Natural killer cell (primary cell): ENCODE data around the gene MYO16. TPM values are rescaled to one million over a fixed set of nuclear protein-coding genes. Genes with fewer than 3 reads are reported as not detected.

Source experiments
- ATAC-seq, 3 donors: fragments of 150-1000 bp in 2 of 3; fragments of 200-7000 bp in 1 of 3; cut with Tn5 transposase; 1 replicate in 1 of 3; 2 replicates in 2 of 3; pipeline ENCODE4 v1.10.0; 2021; ENCODE audit warnings: mild to moderate bottlenecking in 2 of 3, moderate library complexity in 2 of 3
- DNase-seq, 2 donors: peaks; one replicate each; pipeline versions ENCODE4 v3.0.0 to v3.0.0-alpha.2; 2013 to 2021; ENCODE audit warnings: mixed read lengths in 1 of 2
- H3K27ac ChIP-seq: one replicate; pipeline ENCODE4 v1.5.1; 2013; ENCODE audit warnings: mild to moderate bottlenecking, low read length
- H3K27me3 ChIP-seq: one replicate; pipeline ENCODE4 v1.6.1; 2013; ENCODE audit warnings: low read length; ENCODE audit not compliant: control insufficient read depth, insufficient read depth
- H3K36me3 ChIP-seq: one replicate; pipeline ENCODE4 v1.6.1; 2013; ENCODE audit warnings: low read length; ENCODE audit not compliant: control insufficient read depth, insufficient read depth
- H3K4me1 ChIP-seq: one replicate; pipeline ENCODE4 v1.6.1; 2013; ENCODE audit warnings: low read length; ENCODE audit not compliant: control insufficient read depth, insufficient read depth
- H3K4me3 ChIP-seq: one replicate; pipeline ENCODE4 v1.5.1; 2013; ENCODE audit warnings: low read length
- H3K9me3 ChIP-seq: one replicate; pipeline ENCODE4 v1.6.1; 2013; ENCODE audit warnings: low read length; ENCODE audit not compliant: control insufficient read depth, insufficient read depth
- H3K27ac Mint-ChIP-seq, 2 donors: one replicate each; pipeline ENCODE4 v1.8.0; 2022; ENCODE audit warnings: mild to moderate bottlenecking in 2 of 2, mixed read lengths in 2 of 2, moderate library complexity in 1 of 2
- H3K27me3 Mint-ChIP-seq, 2 donors: one replicate each; pipeline ENCODE4 v1.8.0; 2022; ENCODE audit warnings: low read depth in 2 of 2, mixed read lengths in 2 of 2
- H3K36me3 Mint-ChIP-seq: one replicate; pipeline ENCODE4 v1.8.0; 2022; ENCODE audit warnings: mixed read lengths
- H3K4me1 Mint-ChIP-seq, 2 donors: one replicate each; pipeline ENCODE4 v1.8.0; 2022; ENCODE audit warnings: mixed read lengths in 2 of 2
- H3K4me3 Mint-ChIP-seq: one replicate; pipeline ENCODE4 v1.8.0; 2022; ENCODE audit warnings: mild to moderate bottlenecking, moderate library complexity, mixed read lengths
- H3K9me3 Mint-ChIP-seq, 2 donors: one replicate each; pipeline ENCODE4 v1.8.0; 2022; ENCODE audit warnings: mixed read lengths in 2 of 2
- CTCF ChIP-seq: fragments of 200-600 bp; IDR thresholded peaks from one replicate; pipeline ENCODE4 v1.8.0; 2022; ENCODE audit warnings: antibody characterized with exemption
- WGBS: methylation state at CpG from one replicate; pipeline ENCODE4 v1.1.7; 2013; ENCODE audit warnings: missing lambda C conversion rate; ENCODE audit not compliant: insufficient coverage; 5-methylcytosine and 5-hydroxymethylcytosine counted together
- intact Hi-C: fragments of 100-400 bp; cut with micrococcal nuclease; formaldehyde crosslinking; loops from one replicate; pipeline ENCODE4 v1.14.2; 2022
- total RNA-seq, 4 donors: library from RNA; stranded (reverse); fragments of 120-200 nt in 1 of 4; gene quantifications; one replicate each; pipeline versions ENCODE4 v1.2.3 to v1.2.4, GENCODE V29; 2013 to 2022

MYO16 gene
- total RNA-seq, 3 donors from 2014 or later (not counting 1 experiment from before 2014, with no cell fraction given), result 0.28 TPM; not detected in 2

GRCh38 chr13:108924134-108924533 lies 294.7 kb downstream of the MYO16 start:
- DNase-seq (no peak), ATAC-seq (no peak)
- Histone ChIP-seq H3K4me1 (no peaks in the 10 kb centered on the region), H3K9me3 (no peaks in the 10 kb centered on the region), H3K27ac (no peak overlapping the region), H3K4me3 (no peak overlapping the region), H3K36me3 (no peaks in the 10 kb centered on the region), H3K27me3 (no peaks in the 10 kb centered on the region)
- intact Hi-C loops, result no loop called here
- WGBS, result 85% methylated on average over 5 of the region's 5 CpGs
- Mint-ChIP-seq H3K4me1 (no peaks in the 10 kb centered on the region), H3K9me3 (no peaks in the 10 kb centered on the region), H3K27me3 (peaks cover 5 to 10% of the 10 kb centered on the region in 2 donors), H3K36me3 (no peaks in the 10 kb centered on the region), H3K27ac (no peak overlapping the region), H3K4me3 (no peak overlapping the region)
- TF ChIP-seq CTCF, result no peak

GRCh38 chr13:108924541-108924940 lies 295.1 kb downstream of the MYO16 start:
- Histone ChIP-seq H3K4me1 (no peaks in the 10 kb centered on the region), H3K36me3 (no peaks in the 10 kb centered on the region), H3K27me3 (no peaks in the 10 kb centered on the region), H3K4me3 (no peak overlapping the region), H3K27ac (no peak overlapping the region), H3K9me3 (no peaks in the 10 kb centered on the region)
- H3K27me3 Mint-ChIP-seq, result peaks cover 5 to 10% of the 10 kb centered on the region in 2 donors
- no peak overlapping the region for H3K4me3 Mint-ChIP-seq
- 93% methylated on average over 11 of the region's 11 CpGs for WGBS
- ATAC-seq (no peak), DNase-seq (no peak)
- TF ChIP-seq CTCF, result no peak
- H3K4me1 Mint-ChIP-seq, result no peaks in the 10 kb centered on the region
- no peaks in the 10 kb centered on the region for H3K36me3 Mint-ChIP-seq
- H3K27ac Mint-ChIP-seq, result no peak overlapping the region
- no peaks in the 10 kb centered on the region for H3K9me3 Mint-ChIP-seq
- intact Hi-C loops, result no loop called here

DNA sequence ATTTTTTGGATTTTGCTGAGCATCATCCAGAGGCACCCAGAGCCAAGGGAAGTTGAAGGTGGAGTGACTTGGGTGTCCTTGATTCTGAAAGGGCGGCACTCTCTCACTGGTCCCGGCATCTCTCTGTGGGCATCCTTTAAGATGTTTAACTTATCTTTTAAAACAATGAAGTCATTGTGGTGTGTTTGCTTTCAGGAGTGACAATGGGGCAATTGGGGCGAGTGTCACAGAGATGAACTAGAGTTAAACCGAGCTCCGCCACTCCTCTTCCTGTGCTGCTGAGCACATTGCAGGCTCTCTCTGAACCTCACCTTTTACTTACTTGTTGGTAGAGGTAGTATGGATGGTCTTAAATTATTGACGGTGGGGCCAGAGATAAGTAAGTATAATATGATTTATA lies 295.7 kb downstream of the MYO16 start:
- Mint-ChIP-seq H3K36me3 (no peaks in the 10 kb centered on the region), H3K4me1 (no peaks in the 10 kb centered on the region), H3K27ac (no peak overlapping the region), H3K4me3 (no peak overlapping the region), H3K27me3 (peaks cover 5 to 10% of the 10 kb centered on the region in 2 donors), H3K9me3 (no peaks in the 10 kb centered on the region)
- Histone ChIP-seq H3K27me3 (no peaks in the 10 kb centered on the region), H3K27ac (no peak overlapping the region), H3K9me3 (no peaks in the 10 kb centered on the region), H3K4me3 (no peak overlapping the region), H3K4me1 (no peaks in the 10 kb centered on the region), H3K36me3 (no peaks in the 10 kb centered on the region)
- WGBS, result 92% methylated on average over 5 of the region's 6 CpGs
- no peak for ATAC-seq
- intact Hi-C loops, result no loop called here
- TF ChIP-seq CTCF, result no peak
- no peak for DNase-seq

- Histone ChIP-seq H3K27me3 (no peaks in the 10 kb centered on the region), H3K27ac (no peak overlapping the region), H3K4me3 (no peak overlapping the region), H3K36me3 (no peaks in the 10 kb centered on the region), H3K4me1 (no peaks in the 10 kb centered on the region), H3K9me3 (no peaks in the 10 kb centered on the region)
- 81% methylated on average over 5 of the region's 5 CpGs for WGBS
- ATAC-seq, result no peak
- no peak overlapping the region for H3K27ac Mint-ChIP-seq
- no peaks in the 10 kb centered on the region for H3K9me3 Mint-ChIP-seq
- H3K4me1 Mint-ChIP-seq, result no peaks in the 10 kb centered on the region
- H3K36me3 Mint-ChIP-seq, result no peaks in the 10 kb centered on the region
- no peak for DNase-seq
- intact Hi-C loops, result no loop called here
- TF ChIP-seq CTCF, result no peak
- peaks cover 5 to 10% of the 10 kb centered on the region in 2 donors for H3K27me3 Mint-ChIP-seq
- H3K4me3 Mint-ChIP-seq, result no peak overlapping the region
Observed at GRCh38 chr13:108926862-108927261, 297.5 kb downstream of the MYO16 start.
